Hepatic stellate cell (primary cell): ENCODE data around the gene PPP1R26.

Source experiments
- DNase-seq: peaks from one replicate; pipeline ENCODE4 v3.0.0; 2011; ENCODE audit warnings: low spot score

PPP1R26 gene

DNA sequence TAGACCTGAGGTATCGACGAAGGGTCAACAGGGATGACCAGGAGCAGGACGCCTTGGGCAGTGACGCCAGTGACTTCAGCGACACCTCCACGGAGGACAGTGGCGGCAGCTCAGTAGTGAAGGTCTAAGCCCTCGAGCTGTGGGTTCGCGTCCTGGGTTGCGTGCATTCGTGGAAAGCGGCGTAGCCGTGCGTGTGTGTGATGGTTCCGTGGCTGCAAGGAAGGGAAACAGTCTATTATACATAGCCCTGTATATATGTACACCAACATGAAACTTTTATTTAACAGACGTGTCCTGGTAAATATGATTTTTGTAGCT is 8.4 kb downstream of the PPP1R26 start:
- no peak for DNase-seq

DNA sequence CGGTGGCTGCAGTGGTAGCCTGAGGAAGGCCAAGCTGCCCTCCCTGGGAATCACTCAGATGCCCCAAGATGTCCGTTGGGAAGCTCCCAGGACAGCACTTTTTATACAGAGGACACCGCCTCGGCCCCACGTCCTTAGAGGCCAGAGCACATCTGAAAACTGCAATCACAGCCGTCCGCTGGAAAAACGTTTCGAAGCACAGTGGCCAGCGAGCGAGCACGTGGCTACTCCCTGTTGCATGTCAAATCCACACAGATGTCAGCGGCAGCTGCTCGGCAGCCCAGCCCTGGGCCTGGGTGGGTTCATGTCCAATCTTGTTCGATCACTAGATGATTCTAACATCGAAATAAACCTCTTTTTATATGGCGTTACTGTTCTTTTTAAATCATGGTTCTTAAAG is 8.9 kb downstream of the PPP1R26 start:
- no peak for DNase-seq

DNA sequence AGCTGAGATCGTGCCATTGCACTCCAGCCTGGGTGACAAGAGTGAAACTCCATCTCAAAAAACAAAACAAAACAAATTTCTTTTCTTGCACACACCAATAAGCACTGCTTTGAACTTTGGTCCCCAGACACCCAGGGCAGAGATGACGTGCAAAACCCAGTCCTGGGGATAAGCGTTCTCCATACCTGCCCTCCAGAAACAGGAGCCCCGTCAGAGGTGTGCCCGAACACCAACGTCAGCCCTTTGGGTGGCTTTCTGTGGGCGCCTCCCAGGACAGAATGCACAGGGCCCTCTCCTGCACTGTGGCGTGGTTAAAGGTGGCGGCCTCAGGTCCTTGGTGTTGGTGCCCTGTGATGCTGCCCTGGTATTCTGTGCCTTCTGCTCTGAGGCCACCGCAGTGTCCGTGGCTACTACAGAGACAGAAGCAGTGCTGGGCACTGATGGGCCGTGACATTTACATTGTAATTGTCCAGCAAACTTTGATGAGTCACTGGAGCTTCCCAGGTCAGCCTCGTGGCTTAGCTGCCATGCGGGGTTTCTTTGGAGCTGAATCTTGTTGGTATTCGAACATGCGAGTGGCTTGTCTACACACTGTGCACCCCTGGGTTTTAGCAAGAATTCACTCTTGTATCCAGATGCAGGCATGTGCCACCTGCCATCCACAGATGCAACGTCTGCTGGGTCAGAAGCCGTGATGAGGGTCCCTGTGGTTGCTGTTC is 9.8 kb downstream of the PPP1R26 start:
- DNase-seq: no peak

GRCh38 chr9:135490166-135490870 is 10.7 kb downstream of the PPP1R26 start:
- DNase-seq: no peak

DNA sequence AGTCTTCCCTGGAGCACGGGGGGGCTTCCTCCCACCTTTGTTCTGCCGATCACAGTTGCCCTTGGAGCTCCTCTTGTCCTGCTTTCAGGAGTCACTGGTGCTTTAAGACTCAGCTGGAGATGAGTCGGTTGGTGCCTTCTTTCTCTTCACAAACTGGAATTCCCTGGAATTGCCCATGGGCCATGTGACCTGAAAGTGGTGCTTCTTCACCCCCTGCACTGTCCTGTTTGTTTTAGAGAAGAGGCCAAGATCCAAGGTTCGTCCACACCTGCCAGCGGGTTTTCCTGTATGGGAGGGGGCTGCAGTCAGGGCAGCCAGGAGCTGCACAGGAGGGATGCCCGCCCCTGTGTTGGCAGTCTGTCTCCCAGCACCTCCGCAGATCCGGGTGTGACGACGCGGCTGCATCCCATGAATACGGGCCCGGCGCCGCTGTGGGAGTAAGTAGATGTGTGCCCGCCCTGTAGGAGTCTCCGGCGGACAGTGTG is 11.4 kb downstream of the PPP1R26 start:
- no peak for DNase-seq

- DNase-seq: no peak
Observed at GRCh38 chr9:135491764-135492163, 12.2 kb downstream of the PPP1R26 start.

DNA sequence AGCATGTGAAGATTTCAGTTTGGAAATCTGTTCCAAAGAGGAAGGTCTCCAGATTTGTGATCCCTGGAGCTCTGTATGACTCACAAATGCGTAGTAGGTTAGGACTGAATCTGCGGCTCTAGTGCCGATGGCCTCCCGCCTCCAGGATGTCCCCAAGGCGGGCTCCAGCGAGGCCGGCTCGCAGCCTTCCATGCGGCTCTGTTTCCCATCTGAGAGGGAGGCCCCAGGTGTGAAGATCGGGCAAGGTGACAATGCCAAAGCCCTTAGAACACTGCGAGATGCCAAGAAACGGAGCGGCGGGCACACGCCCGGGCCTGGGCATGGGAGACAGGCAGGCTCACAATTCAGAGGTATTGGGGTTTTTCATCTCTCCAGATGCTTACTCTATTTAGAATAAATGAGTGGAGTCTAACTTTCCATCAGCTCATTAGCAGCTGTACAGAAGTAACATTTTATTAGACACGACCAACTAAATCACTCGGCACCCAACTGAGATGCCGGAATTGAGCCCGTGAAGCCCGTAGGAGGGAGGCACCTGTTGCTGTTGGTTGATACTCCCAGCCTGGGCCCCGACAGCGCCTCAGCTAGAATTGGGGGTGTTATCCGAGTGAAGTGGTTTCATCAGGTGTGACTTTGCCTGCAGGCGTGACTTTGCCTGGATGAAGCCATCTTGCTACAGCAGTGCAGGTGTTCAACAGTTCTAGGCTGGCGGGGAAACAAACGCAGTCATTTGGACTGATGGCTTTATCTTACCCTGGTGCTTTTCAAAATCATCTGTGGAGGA is 13.5 kb downstream of the PPP1R26 start:
- no peak for DNase-seq

- DNase-seq: no peak
Observed at GRCh38 chr9:135494791-135495559, 15.4 kb downstream of the PPP1R26 start.

GRCh38 chr9:135498381-135499126 is 19.0 kb downstream of the PPP1R26 start:
- no peak for DNase-seq

DNA sequence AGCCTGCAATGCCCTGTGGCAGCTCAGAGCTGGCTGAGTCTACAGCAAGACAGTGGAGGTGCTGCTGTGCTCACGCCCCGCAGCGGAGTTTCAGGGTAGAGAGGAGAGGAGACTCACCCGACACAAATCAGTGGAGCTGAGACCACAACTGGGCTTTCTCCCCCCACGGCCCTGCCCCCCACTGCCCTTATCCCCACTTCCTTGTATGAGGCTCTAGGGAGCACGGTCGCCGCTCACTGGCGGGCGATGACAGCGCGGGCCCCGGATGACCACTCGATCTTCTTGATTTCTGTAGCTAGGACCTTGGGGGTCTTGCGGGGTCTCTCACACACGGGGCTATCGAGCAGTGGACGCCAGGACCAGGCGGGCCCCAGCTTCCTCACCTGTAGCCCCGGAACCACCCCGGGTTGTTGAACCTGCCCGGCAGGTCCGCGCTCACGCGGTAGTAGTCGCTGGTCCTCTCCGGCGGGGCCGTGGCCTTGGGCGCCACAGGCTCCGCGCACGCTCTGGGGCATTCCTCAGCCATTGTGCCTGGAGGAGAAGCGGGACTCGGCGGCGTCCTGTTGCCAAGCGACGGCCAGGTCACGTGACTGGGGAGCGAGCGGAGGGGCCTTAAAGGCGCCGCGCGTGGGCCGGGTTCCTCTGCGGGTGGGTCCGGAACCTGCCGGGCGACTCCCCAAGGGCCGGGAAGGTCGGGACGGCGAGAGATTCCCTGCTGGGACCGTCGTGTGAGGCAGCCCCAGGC is 19.9 kb downstream of the PPP1R26 start:
- DNase-seq: peak; percentile 92

- DNase-seq: peak; percentile 54
Observed at GRCh38 chr9:135500071-135500524, 20.5 kb downstream of the PPP1R26 start.

- peak; percentile 95 for DNase-seq
Observed at GRCh38 chr9:135500525-135501260, 21.1 kb downstream of the PPP1R26 start, which contains the start of gene MRPS2. Gene MRPS2 (plus strand): TSS chr9:135500682. CDS start chr9:135500711, 29 bp downstream.

DNA sequence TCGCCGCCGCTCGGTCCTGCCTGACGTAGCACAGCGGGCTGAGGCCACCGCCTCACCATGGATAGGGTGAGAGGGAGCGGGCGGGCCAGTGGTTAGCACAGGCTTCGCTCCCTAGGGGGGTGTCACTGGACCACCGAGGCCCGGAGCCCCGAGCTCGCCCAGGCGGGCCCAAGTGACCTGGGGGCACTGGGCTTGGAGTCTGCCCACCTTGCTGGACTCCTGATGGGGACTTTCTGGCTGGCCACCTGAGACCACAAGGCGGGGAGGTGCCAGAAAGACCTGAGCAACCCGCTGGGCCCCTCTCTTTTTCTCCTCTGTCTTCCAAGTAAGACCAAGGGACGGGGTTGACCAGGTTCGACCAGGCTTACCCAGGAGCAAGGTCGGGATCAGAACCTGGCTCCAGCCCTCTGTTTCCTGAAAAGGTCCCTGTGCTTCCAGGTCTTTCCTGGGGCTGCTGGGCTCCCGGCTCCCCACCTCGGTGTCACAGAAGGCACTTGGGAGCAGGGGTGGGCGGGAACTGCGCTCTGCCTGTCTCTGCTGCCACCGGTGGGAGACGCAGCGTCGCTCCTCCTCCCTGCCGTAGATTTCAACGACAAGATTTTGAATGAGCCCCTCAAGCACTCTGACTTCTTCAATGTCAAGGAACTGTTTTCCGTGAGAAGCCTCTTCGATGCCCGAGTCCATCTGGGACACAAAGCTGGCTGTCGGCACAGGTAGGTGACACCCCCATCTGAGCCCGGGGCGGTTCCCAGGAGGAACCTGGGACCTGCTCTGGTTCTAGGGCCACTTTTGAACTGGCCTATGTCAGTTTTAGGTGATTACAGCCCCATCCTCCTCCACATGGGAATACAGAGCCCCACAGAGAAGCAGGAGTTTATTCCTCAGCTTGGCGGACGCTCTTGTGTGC is 21.9 kb downstream of the PPP1R26 start:
- peak; percentile 87 for DNase-seq

GRCh38 chr9:135502168-135502872 is 22.7 kb downstream of the PPP1R26 start:
- DNase-seq: no peak

GRCh38 chr9:135502873-135503321 is 23.3 kb downstream of the PPP1R26 start:
- no peak for DNase-seq

- no peak for DNase-seq
Observed at GRCh38 chr9:135503371-135504261, 24.0 kb downstream of the PPP1R26 start.
